Glomerular visceral epithelial cell (primary cell): ENCODE measurements around the gene SEMA5A.

Experiments used
- DNase-seq: peaks from one replicate; pipeline ENCODE4 v3.0.0-alpha.2; 2016; ENCODE audit errors: extremely low spot score

SEMA5A gene

GRCh38 chr5:9545992-9546851 lies at the start of gene SEMA5A:
SEMA5A (minus strand) TSS chr5:9546075; CDS start chr5:9379946, 166,129 bp downstream.
- DNase-seq, result peak; percentile 84

- DNase-seq, result no peak
Measured at GRCh38 chr5:9594913-9595312, 49.0 kb upstream of the SEMA5A start.

- no peak for DNase-seq
Measured at GRCh38 chr5:9589049-9589835, 43.4 kb upstream of the SEMA5A start.

GRCh38 chr5:9588254-9588653 lies 42.4 kb upstream of the SEMA5A start:
- DNase-seq, result no peak

- DNase-seq, result no peak
Measured at GRCh38 chr5:9587135-9587534, 41.3 kb upstream of the SEMA5A start.

- no peak for DNase-seq
Measured at GRCh38 chr5:9582406-9582805, 36.5 kb upstream of the SEMA5A start.

GRCh38 chr5:9573796-9574195 lies 27.9 kb upstream of the SEMA5A start:
- no peak for DNase-seq

- DNase-seq, result no peak
Measured at GRCh38 chr5:9572246-9572645, 26.4 kb upstream of the SEMA5A start.

- DNase-seq, result no peak
Measured at GRCh38 chr5:9570876-9571275, 25.0 kb upstream of the SEMA5A start.

- DNase-seq, result no peak
Measured at GRCh38 chr5:9567039-9567438, 21.2 kb upstream of the SEMA5A start.

GRCh38 chr5:9564752-9565151 lies 18.9 kb upstream of the SEMA5A start:
- DNase-seq, result no peak

GRCh38 chr5:9562141-9562540 lies 16.3 kb upstream of the SEMA5A start:
- DNase-seq, result peak; percentile 36

- no peak for DNase-seq
Measured at GRCh38 chr5:9559965-9560364, 14.1 kb upstream of the SEMA5A start.

GRCh38 chr5:9558319-9558965 lies 12.6 kb upstream of the SEMA5A start:
- DNase-seq, result no peak

GRCh38 chr5:9557696-9558095 lies 11.8 kb upstream of the SEMA5A start:
- DNase-seq, result no peak

- no peak for DNase-seq
Measured at GRCh38 chr5:9555961-9556360, 10.1 kb upstream of the SEMA5A start.

- DNase-seq, result no peak
Measured at GRCh38 chr5:9554122-9554521, 8.2 kb upstream of the SEMA5A start.

- DNase-seq, result no peak
Measured at GRCh38 chr5:9553561-9553960, 7.7 kb upstream of the SEMA5A start.

- no peak for DNase-seq
Measured at GRCh38 chr5:9551567-9552537, 6.0 kb upstream of the SEMA5A start.

- no peak for DNase-seq
Measured at GRCh38 chr5:9549941-9550340, 4.1 kb upstream of the SEMA5A start.
